Subcutaneous abdominal adipose tissue (tissue), 5 donors: ENCODE results near the gene TMEM170B.

Source experiments
- H3K27ac ChIP-seq: one replicate; pipeline ENCODE4 v1.7.0; 2013; ENCODE audit warnings: low read depth, mild to moderate bottlenecking, inconsistent platforms, low read length, moderate library complexity
- H3K27me3 ChIP-seq, 5 donors: one replicate each; pipeline ENCODE4 v1.7.0; 2013; ENCODE audit warnings: low read length in 5 of 5, inconsistent platforms in 1 of 5; ENCODE audit not compliant: control insufficient read depth in 5 of 5, insufficient read depth in 4 of 5
- H3K36me3 ChIP-seq, 5 donors: one replicate each; pipeline ENCODE4 v1.7.0; 2013; ENCODE audit warnings: low read length in 5 of 5; ENCODE audit not compliant: control insufficient read depth in 5 of 5, insufficient read depth in 5 of 5
- H3K4me1 ChIP-seq, 5 donors: one replicate each; pipeline ENCODE4 v1.7.0; 2013; ENCODE audit warnings: low read length in 5 of 5, mild to moderate bottlenecking in 3 of 5, moderate library complexity in 1 of 5; ENCODE audit not compliant: control insufficient read depth in 5 of 5, insufficient read depth in 5 of 5
- H3K4me3 ChIP-seq, 5 donors: one replicate each; pipeline ENCODE4 v1.7.0; 2013; ENCODE audit warnings: low read length in 5 of 5, low read depth in 1 of 5
- H3K9ac ChIP-seq, 5 donors: one replicate each; pipeline ENCODE4 v1.7.0; 2013; ENCODE audit warnings: low read length in 5 of 5, mild to moderate bottlenecking in 4 of 5, moderate library complexity in 3 of 5
- H3K9me3 ChIP-seq, 5 donors: one replicate each; pipeline ENCODE4 v1.7.0; 2013; ENCODE audit warnings: low read length in 5 of 5; ENCODE audit not compliant: control insufficient read depth in 5 of 5
- donor health status: healthy.
- donor health status: healthy.
- donor health status: healthy.
- donor health status: healthy.
- donor health status: healthy.

Gene TMEM170B

GRCh38 chr6:11600251-11600650, 62.7 kb downstream of the TMEM170B start:
- Histone ChIP-seq H3K9me3 (no peaks in the 10 kb centered on the region), H3K4me3 (no peak overlapping the region), H3K27ac (no peak overlapping the region), H3K4me1 (peaks cover 2 to 7% (median 3%) of the 10 kb centered on the region in 5 donors), H3K9ac (no peak overlapping the region), H3K27me3 (no peaks in the 10 kb centered on the region), H3K36me3 (no peaks in the 10 kb centered on the region)

- peaks cover 0 to 21% (median 11%) of the 10 kb centered on the region in 5 donors for H3K4me1 ChIP-seq
- no peaks in the 10 kb centered on the region for H3K9me3 ChIP-seq
- H3K36me3 ChIP-seq = no peaks in the 10 kb centered on the region
- H3K27me3 ChIP-seq = peaks cover 0 to 2% (median 0%) of the 10 kb centered on the region in 5 donors
- no peak overlapping the region for H3K27ac ChIP-seq
- no peak overlapping the region for H3K9ac ChIP-seq
- no peak overlapping the region for H3K4me3 ChIP-seq
Measured at GRCh38 chr6:11601776-11602605, 64.4 kb downstream of the TMEM170B start.

DNA sequence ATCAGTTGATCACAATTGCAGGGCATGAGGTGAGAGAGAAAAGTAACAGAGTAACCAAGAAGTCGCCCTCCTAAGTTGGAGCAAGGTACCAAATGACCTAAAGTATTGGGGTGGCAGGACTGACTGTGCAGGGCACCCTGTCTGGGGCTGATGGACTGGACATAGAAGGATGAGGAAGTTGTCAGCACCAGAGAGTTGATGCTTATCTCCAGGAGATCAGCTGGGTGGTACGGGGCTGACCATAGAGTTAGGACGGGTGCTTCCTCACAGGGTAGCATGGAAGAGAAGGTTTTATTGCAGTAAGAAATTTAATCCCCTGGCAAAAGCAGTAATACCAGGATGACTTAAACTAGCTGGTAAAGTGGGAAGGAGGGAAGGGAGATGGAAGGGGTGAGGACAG, 66.7 kb downstream of the TMEM170B start:
- Histone ChIP-seq H3K4me1 (peaks cover 4 to 42% (median 18%) of the 10 kb centered on the region in 5 donors), H3K4me3 (no peak overlapping the region), H3K9ac (no peak overlapping the region), H3K27ac (no peak overlapping the region), H3K36me3 (no peaks in the 10 kb centered on the region), H3K9me3 (no peaks in the 10 kb centered on the region), H3K27me3 (peaks cover 0 to 9% (median 0%) of the 10 kb centered on the region in 5 donors)

DNA sequence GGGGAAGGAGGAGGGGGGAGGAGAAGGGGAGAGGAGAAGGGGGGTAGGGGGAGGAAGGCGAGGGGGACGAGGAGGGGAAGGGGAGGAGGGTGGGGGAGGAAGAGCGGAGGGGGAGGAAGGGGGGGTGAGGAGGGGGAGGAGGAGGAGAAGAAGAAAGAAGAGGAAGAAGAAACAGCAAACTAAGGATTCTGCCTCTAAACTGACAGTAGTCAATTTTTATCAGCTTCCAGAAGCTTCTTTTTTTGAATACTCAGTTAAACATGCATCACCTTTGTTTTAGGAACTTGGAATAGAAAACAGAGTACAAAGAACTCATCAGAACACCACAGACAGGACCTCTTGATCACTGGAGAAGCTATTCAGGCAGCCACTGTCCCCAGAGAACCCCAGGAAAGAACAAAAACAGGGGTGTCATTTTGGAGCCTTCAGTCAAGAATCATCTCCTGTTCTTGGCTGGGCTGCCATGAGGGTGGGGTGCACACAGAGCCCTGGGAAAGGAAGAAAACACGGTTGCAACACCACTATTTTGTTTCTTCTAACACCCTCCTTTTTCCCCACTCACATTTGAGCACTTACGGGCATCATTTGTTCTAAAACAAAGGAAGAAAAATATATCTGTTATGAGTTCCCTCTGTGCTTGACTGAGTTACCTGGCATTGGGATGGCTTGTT, 67.4 kb downstream of the TMEM170B start:
- H3K36me3 ChIP-seq = no peaks in the 10 kb centered on the region
- no peak overlapping the region for H3K27ac ChIP-seq
- no peaks in the 10 kb centered on the region for H3K9me3 ChIP-seq

GRCh38 chr6:11605507-11605905, 68.0 kb downstream of the TMEM170B start:
- no peak overlapping the region for H3K9ac ChIP-seq
- no peak overlapping the region for H3K27ac ChIP-seq
- H3K4me3 ChIP-seq = no peak overlapping the region

More for the DNA sequence above, 67.4 kb downstream of the TMEM170B start:
- H3K27me3 ChIP-seq = peaks cover 0 to 9% (median 0%) of the 10 kb centered on the region in 5 donors
- H3K4me3 ChIP-seq = no peak overlapping the region
- H3K4me1 ChIP-seq = peaks cover 4 to 43% (median 18%) of the 10 kb centered on the region in 5 donors
- H3K9ac ChIP-seq = no peak overlapping the region

DNA sequence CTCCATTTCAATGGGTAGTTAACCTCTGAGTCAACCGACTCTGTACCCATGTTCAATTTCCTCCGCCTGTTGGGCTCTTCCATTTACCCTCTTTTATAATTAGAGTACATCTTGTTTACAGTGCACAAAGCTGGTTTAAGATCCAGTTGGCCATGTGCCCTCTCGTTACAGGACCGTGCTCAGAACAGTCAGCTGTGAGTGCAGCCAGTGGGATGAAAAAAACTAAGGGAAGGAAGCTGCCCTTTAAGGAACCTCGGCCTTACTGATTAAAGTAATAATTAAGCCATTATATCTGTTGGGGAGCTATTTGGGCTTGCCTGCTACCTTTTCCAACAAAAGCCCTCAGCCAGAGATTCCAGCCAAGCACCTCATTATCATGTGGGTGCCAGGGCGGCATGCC, 68.8 kb downstream of the TMEM170B start:
- no peaks in the 10 kb centered on the region for H3K36me3 ChIP-seq
- H3K27me3 ChIP-seq = peaks cover 0 to 9% (median 0%) of the 10 kb centered on the region in 5 donors
- H3K9me3 ChIP-seq = no peaks in the 10 kb centered on the region
- peaks cover 4 to 53% (median 18%) of the 10 kb centered on the region in 5 donors for H3K4me1 ChIP-seq
- no peak overlapping the region for H3K4me3 ChIP-seq
- H3K27ac ChIP-seq = peak overlapping the region; percentile 0
- H3K9ac ChIP-seq = no peak overlapping the region

More at GRCh38 chr6:11605507-11605905, 68.0 kb downstream of the TMEM170B start:
- Histone ChIP-seq H3K27me3 (peaks cover 0 to 9% (median 0%) of the 10 kb centered on the region in 5 donors), H3K9me3 (no peaks in the 10 kb centered on the region), H3K36me3 (no peaks in the 10 kb centered on the region), H3K4me1 (peaks cover 4 to 49% (median 18%) of the 10 kb centered on the region in 5 donors)

- no peak overlapping the region for H3K27ac ChIP-seq
- H3K9ac ChIP-seq = no peak overlapping the region
- H3K27me3 ChIP-seq = peaks cover 0 to 9% (median 0%) of the 10 kb centered on the region in 5 donors
- H3K4me1 ChIP-seq = peaks cover 4 to 53% (median 18%) of the 10 kb centered on the region in 5 donors
- no peak overlapping the region for H3K4me3 ChIP-seq
- no peaks in the 10 kb centered on the region for H3K9me3 ChIP-seq
- H3K36me3 ChIP-seq = no peaks in the 10 kb centered on the region
Measured at GRCh38 chr6:11607383-11607782, 69.8 kb downstream of the TMEM170B start.

- no peaks in the 10 kb centered on the region for H3K9me3 ChIP-seq
- no peak overlapping the region for H3K9ac ChIP-seq
- H3K4me3 ChIP-seq = no peak overlapping the region
- peaks cover 0 to 9% (median 0%) of the 10 kb centered on the region in 5 donors for H3K27me3 ChIP-seq
- no peak overlapping the region for H3K27ac ChIP-seq
- peaks cover 4 to 62% (median 18%) of the 10 kb centered on the region in 5 donors for H3K4me1 ChIP-seq
- no peaks in the 10 kb centered on the region for H3K36me3 ChIP-seq
Measured at GRCh38 chr6:11608600-11609323, 71.2 kb downstream of the TMEM170B start.

DNA sequence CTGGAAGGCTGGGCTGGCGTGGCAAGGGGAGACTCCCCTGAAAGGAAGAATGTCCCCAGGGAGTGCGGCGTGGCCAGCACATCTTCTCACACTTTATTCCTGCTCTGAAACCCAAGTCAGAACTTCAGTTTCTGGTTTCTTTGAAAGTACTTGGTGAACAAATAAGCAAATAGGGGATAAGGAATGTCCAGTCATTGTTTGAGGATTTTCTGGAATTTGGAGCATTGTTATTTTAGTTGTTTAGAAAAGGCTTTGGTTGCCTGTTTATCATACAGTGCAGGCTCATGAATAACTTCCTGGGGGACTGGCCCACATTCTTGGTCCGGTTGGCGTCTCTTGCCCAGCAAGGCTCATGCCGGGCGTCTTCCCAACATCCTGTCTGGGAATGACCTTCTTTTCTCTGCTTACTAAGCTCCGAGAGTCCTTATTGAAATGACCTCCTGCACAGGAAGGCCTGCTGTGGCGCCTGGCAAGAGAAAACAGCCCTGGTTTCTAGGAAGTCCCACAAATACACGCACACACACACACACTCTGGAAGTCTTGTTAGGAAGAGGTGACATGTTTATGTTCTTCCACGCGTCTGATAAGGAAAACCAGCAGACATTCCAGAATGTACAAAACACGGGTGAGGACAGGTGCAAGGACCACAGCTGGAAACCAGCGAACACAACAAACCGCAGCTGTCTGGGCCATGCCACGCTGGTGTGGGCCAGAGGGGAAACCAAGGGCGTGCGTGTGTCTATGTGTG, 71.9 kb downstream of the TMEM170B start:
- Histone ChIP-seq H3K27me3 (peaks cover 0 to 9% (median 0%) of the 10 kb centered on the region in 5 donors), H3K9ac (no peak overlapping the region), H3K9me3 (no peaks in the 10 kb centered on the region), H3K27ac (no peak overlapping the region), H3K4me3 (no peak overlapping the region), H3K36me3 (no peaks in the 10 kb centered on the region), H3K4me1 (peaks cover 4 to 66% (median 18%) of the 10 kb centered on the region in 5 donors)
